B cell (primary cell): ENCODE data around the gene HIRA. TPM values are rescaled to one million over a fixed set of nuclear protein-coding genes. Genes with fewer than 3 reads are reported as not detected.
"Not testable (repeated sequence)": the region's sequence is repeated elsewhere in the genome, so short reads cannot be mapped to it uniquely, and the experiment has no call there.

Experiments used
- ATAC-seq: fragments of 200-7000 bp; cut with Tn5 transposase; one replicate; pipeline ENCODE4 v1.10.0; 2021; ENCODE audit warnings: low read depth, mild to moderate bottlenecking, moderate number of reproducible peaks, moderate library complexity
- CTCF ChIA-PET: fragments of 350-600 bp; sonication (Branson Sonifier 250); formaldehyde crosslinking; loops from one replicate; lab custom pipeline; 2021; ENCODE audit warnings: antibody characterized with exemption, inconsistent platforms; lab: Charles Lee
- POLR2A ChIA-PET: fragments of 350-600 bp; sonication (Branson Sonifier 250); formaldehyde crosslinking; loops from one replicate; lab custom pipeline; 2021; ENCODE audit warnings: antibody characterized with exemption; lab: Charles Lee
- DNase-seq: peaks from one replicate; pipeline ENCODE4 v3.0.0; 2013
- H2AFZ ChIP-seq: 2 replicates; pipeline ENCODE4 v1.6.1; 2012; ENCODE audit warnings: mild to moderate bottlenecking, low read depth, low read length; ENCODE audit not compliant: insufficient read depth, poor library complexity, severe bottlenecking
- H3K27ac ChIP-seq, 2 donors: 1 replicate in 1 of 2; 2 replicates in 1 of 2; pipeline ENCODE4 v1.5.1; 2012 to 2013; ENCODE audit warnings: low read length in 2 of 2, mild to moderate bottlenecking in 2 of 2, moderate library complexity in 1 of 2
- H3K27me3 ChIP-seq, 4 experiments: fragments of 200-600 bp in 1 of 4; sonication (generic) in 1 of 4; replicated peaks in 1 of 4; 1 replicate in 2 of 4; 2 replicates in 2 of 4; pipeline versions ENCODE4 v1.6.1 to v1.7.0; 2013 to 2016; ENCODE audit warnings: low read length in 3 of 4, mild to moderate bottlenecking in 2 of 4, mixed read lengths in 1 of 4, moderate library complexity in 1 of 4; ENCODE audit not compliant: insufficient read depth in 4 of 4, control insufficient read depth in 3 of 4; ENCODE audit errors: control extremely low read depth in 1 of 4
- H3K36me3 ChIP-seq, 2 experiments: replicated peaks in 1 of 2; 1 replicate in 1 of 2; 2 replicates in 1 of 2; pipeline versions ENCODE4 v1.6.1 to v1.7.1; 2013; ENCODE audit warnings: low read length in 1 of 2; ENCODE audit not compliant: insufficient read depth in 2 of 2, control insufficient read depth in 1 of 2; ENCODE audit errors: control extremely low read depth in 1 of 2, extremely low read depth in 1 of 2
- H3K4me1 ChIP-seq, 2 donors: fragments of 200-600 bp in 1 of 2; sonication (generic) in 1 of 2; 1 replicate in 1 of 2; 2 replicates in 1 of 2; pipeline versions ENCODE4 v1.5.1 to v1.6.1; 2013 to 2017; ENCODE audit warnings: low read length in 2 of 2; ENCODE audit not compliant: control insufficient read depth in 2 of 2, insufficient read depth in 2 of 2
- H3K4me2 ChIP-seq: replicated peaks from 2 replicates; pipeline ENCODE3; 2012; ENCODE audit warnings: mild to moderate bottlenecking, low read depth, low read length; ENCODE audit not compliant: poor library complexity, severe bottlenecking
- H3K4me3 ChIP-seq, 5 experiments: fragments of 200-600 bp in 1 of 5; sonication (generic) in 1 of 5; 1 replicate in 3 of 5; 2 replicates in 2 of 5; pipeline versions ENCODE4 v1.5.1 to v1.7.0; 2011 to 2016; ENCODE audit warnings: low read length in 4 of 5, mild to moderate bottlenecking in 4 of 5, low read depth in 2 of 5, control low read depth in 1 of 5, moderate library complexity in 1 of 5; ENCODE audit not compliant: insufficient read depth in 1 of 5; ENCODE audit errors: control extremely low read depth in 1 of 5, extremely low read depth in 1 of 5
- H3K79me2 ChIP-seq: fragments of 200-600 bp; sonication (generic); one replicate; pipeline ENCODE4 v1.6.0; 2016; ENCODE audit warnings: low read length; ENCODE audit not compliant: control insufficient read depth, insufficient read depth
- H3K9ac ChIP-seq: fragments of 200-600 bp; sonication (generic); 2 replicates; pipeline ENCODE4 v1.6.1; 2017; ENCODE audit warnings: mild to moderate bottlenecking, low read length, moderate library complexity
- H3K9me3 ChIP-seq, 3 donors: one replicate each; pipeline versions ENCODE4 v1.6.1 to v1.7.1; 2013; ENCODE audit warnings: low read length in 2 of 3; ENCODE audit not compliant: control insufficient read depth in 2 of 3, insufficient read depth in 1 of 3; ENCODE audit errors: control extremely low read depth in 1 of 3
- H4K20me1 ChIP-seq: 2 replicates; pipeline ENCODE4 v1.6.0; 2012; ENCODE audit warnings: mild to moderate bottlenecking, low read length; ENCODE audit not compliant: insufficient read depth, control insufficient read depth, poor library complexity, severe bottlenecking
- H3K27ac Mint-ChIP-seq: one replicate; pipeline ENCODE4 v1.8.0; 2021; ENCODE audit warnings: mixed read lengths
- H3K27me3 Mint-ChIP-seq: one replicate; pipeline ENCODE4 v1.8.0; 2021; ENCODE audit warnings: mixed read lengths
- H3K4me1 Mint-ChIP-seq: one replicate; pipeline ENCODE4 v1.8.0; 2021; ENCODE audit warnings: mixed read lengths
- H3K4me3 Mint-ChIP-seq: one replicate; pipeline ENCODE4 v1.8.0; 2021; ENCODE audit warnings: mixed read lengths
- H3K9me3 Mint-ChIP-seq: one replicate; pipeline ENCODE4 v1.8.0; 2022; ENCODE audit warnings: mixed read lengths; ENCODE audit not compliant: insufficient read depth
- EZH2 ChIP-seq: IDR thresholded peaks from 2 replicates; pipeline ENCODE4 v1.6.1; 2012; ENCODE audit warnings: borderline replicate concordance, low read depth, mild to moderate bottlenecking, moderate library complexity, low read length; ENCODE audit not compliant: insufficient read depth, poor library complexity, severe bottlenecking
- WGBS: methylation state at CpG from one replicate; pipeline ENCODE4 v1.1.5; 2013; ENCODE audit warnings: missing lambda C conversion rate; ENCODE audit not compliant: insufficient coverage; 5-methylcytosine and 5-hydroxymethylcytosine counted together
- intact Hi-C: fragments of 100-400 bp; cut with micrococcal nuclease; formaldehyde crosslinking; loops from one replicate; pipeline ENCODE4 v1.10.0; 2022
- polyA plus RNA-seq: library from polyadenylated mRNA; depleted of rRNA; stranded (reverse); fragments of >200 nt; gene quantifications from 2 replicates; pipeline ENCODE4 v1.2.3, GENCODE V29; 2012
- total RNA-seq, 2 donors: library from RNA; stranded (reverse); fragments of 120-200 nt in 1 of 2; gene quantifications; 1 replicate in 1 of 2; 2 replicates in 1 of 2; pipeline versions ENCODE4 v1.2.3 to v1.2.4, GENCODE V29; 2013 to 2022
- TF ChIP-seq, protein P1 (sequence below): fragments of 200-600 bp; IDR thresholded peaks from one replicate; pipeline ENCODE4 v1.8.0; 2022; ENCODE audit warnings: antibody characterized with exemption, mild to moderate bottlenecking

HIRA gene
- total and polyA plus RNA-seq, 2 donors (not counting 1 experiment from before 2014, with no cell fraction given), result 28.3 to 34.5 TPM

DNA sequence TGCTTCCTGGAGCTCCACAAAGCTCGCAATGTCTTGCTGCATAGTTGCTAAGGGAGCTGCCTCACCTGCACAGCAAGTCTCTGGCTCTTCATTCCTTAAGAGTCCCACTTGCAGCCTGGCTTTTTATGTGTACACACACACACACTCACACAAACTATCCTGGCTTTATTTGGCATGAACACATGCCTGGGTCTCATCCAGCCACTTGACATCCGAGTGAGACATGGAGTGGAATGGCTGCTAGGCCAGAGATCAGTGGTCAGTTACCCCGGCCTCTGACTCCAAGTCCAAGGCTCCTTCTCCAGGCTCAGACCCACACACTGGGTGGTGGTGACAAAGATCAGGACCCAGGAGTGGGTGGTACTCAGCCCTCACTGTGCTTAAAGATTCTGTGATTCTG is 102.1 kb downstream of the HIRA start:
- Mint-ChIP-seq H3K4me3 (no peak overlapping the region), H3K27me3 (no peaks in the 10 kb centered on the region), H3K4me1 (no peaks in the 10 kb centered on the region), H3K9me3 (peaks cover 19% of the 10 kb centered on the region), H3K27ac (no peak overlapping the region)
- TF ChIP-seq, protein P1, sequence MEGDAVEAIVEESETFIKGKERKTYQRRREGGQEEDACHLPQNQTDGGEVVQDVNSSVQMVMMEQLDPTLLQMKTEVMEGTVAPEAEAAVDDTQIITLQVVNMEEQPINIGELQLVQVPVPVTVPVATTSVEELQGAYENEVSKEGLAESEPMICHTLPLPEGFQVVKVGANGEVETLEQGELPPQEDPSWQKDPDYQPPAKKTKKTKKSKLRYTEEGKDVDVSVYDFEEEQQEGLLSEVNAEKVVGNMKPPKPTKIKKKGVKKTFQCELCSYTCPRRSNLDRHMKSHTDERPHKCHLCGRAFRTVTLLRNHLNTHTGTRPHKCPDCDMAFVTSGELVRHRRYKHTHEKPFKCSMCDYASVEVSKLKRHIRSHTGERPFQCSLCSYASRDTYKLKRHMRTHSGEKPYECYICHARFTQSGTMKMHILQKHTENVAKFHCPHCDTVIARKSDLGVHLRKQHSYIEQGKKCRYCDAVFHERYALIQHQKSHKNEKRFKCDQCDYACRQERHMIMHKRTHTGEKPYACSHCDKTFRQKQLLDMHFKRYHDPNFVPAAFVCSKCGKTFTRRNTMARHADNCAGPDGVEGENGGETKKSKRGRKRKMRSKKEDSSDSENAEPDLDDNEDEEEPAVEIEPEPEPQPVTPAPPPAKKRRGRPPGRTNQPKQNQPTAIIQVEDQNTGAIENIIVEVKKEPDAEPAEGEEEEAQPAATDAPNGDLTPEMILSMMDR, result no peak
- no peak for TF ChIP-seq EZH2
- ChIA-PET POLR2A (no interaction called here), CTCF (no interaction called here)
- H3K79me2 ChIP-seq, result no peaks in the 10 kb centered on the region
- 100% methylated on average over 1 of the region's 3 CpGs for WGBS
- no peak overlapping the region for H3K9ac ChIP-seq
- no peaks in the 10 kb centered on the region for H3K27me3 ChIP-seq
- no peaks in the 10 kb centered on the region for H3K4me1 ChIP-seq
- no peak overlapping the region for H3K27ac ChIP-seq
- intact Hi-C loops, result no loop called here
- H2AFZ ChIP-seq, result no peak overlapping the region
- H3K4me3 ChIP-seq, result no peak overlapping the region
- no peak overlapping the region for H3K4me2 ChIP-seq
- DNase-seq, result no peak
- ATAC-seq, result no peak
- peaks cover 1 to 55% (median 22%) of the 10 kb centered on the region in 3 donors for H3K9me3 ChIP-seq
- peaks cover 0 to 39% of the 10 kb centered on the region in 2 experiments for H3K36me3 ChIP-seq
- no peaks in the 10 kb centered on the region for H4K20me1 ChIP-seq

DNA sequence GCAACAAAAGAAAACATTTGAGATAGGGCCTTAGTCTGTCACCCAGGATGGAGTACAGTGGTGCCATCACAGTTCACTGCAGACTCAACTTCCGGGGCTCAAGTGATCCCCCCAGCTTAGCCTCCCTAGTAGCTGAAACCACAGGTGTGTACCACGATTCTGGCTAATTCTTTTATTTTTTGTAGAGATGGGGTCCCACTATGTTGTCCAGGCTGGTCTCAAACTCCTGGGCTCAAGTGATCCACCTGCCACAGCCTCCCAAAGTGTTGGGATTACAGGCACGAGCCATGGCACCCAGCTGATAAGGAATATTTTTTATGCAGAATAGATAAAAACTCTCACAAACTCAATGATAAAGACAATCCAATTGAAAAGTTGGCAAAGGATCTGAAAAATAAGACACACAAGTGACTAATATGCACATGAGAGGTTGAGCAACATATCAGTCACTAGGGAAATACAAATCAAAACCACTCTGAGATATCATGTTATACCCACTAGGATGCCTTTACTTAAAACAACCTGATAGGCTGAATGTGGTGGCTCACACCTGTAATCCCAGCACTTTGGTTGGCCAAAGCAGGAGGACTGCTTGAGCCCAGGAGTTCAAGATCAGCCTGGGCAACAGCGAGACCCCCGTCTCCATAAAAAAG is 106.1 kb downstream of the HIRA start:
- Histone ChIP-seq H3K4me2 (no peak overlapping the region), H3K4me3 (no peak overlapping the region), H2AFZ (no peak overlapping the region), H3K27me3 (no peaks in the 10 kb centered on the region), H3K9me3 (peaks cover 1 to 32% (median 8%) of the 10 kb centered on the region in 3 donors), H3K27ac (no peak overlapping the region), H3K9ac (no peak overlapping the region), H3K36me3 (peaks cover 0 to 13% of the 10 kb centered on the region in 2 experiments), H3K4me1 (no peaks in the 10 kb centered on the region), H4K20me1 (no peaks in the 10 kb centered on the region), H3K79me2 (no peaks in the 10 kb centered on the region)
- TF ChIP-seq EZH2, result no peak
- TF ChIP-seq, protein P1, result no peak
- ChIA-PET CTCF (no interaction called here), POLR2A (no interaction called here)
- intact Hi-C loops, result no loop called here
- Mint-ChIP-seq H3K4me1 (no peaks in the 10 kb centered on the region), H3K27me3 (no peaks in the 10 kb centered on the region), H3K4me3 (no peak overlapping the region), H3K9me3 (peaks cover 13% of the 10 kb centered on the region), H3K27ac (peak overlapping the region; percentile 10)
- ATAC-seq, result no peak
- no peak for DNase-seq
- WGBS, result 80% methylated on average over 1 of the region's 5 CpGs

DNA sequence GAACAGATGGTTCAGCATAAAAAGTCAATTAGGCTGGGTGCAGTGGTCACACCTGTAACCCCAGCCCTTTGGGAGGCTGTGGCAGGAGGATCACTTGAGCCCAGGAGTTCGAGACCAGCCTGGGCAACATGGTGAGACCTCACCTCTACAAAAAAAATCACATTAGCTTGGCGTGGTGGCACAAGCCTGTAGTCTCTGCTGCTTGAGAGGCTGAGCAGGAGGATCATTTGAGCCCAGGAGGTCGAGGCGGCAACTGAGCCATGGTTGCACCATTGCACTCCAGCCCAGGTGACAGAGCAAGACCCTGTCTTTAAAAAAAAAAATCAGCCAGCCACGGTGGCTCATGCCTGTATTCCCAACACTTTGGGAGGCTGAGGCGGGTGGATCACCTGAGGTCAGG is 108.1 kb downstream of the HIRA start:
- H3K4me3 ChIP-seq, H2AFZ ChIP-seq, H3K27me3 Mint-ChIP-seq, CTCF ChIA-PET, H3K9ac ChIP-seq, POLR2A ChIA-PET, ATAC-seq, H3K4me2 ChIP-seq, H3K4me3 Mint-ChIP-seq, H3K4me1 ChIP-seq, H3K79me2 ChIP-seq, H3K27ac Mint-ChIP-seq, H3K27ac ChIP-seq, H3K4me1 Mint-ChIP-seq, intact Hi-C loops, H3K27me3 ChIP-seq, DNase-seq, H4K20me1 ChIP-seq, H3K36me3 ChIP-seq, H3K9me3 Mint-ChIP-seq: not testable (repeated sequence)
- peaks cover 5 to 26% (median 8%) of the 10 kb centered on the region in 3 donors for H3K9me3 ChIP-seq
- WGBS, result 92% methylated on average over 6 of the region's 6 CpGs
